Measurements from ENCODE around the gene NPAS2.
A peak's percentile ranks its signal among the peaks of the same experiment; 100 is the strongest.

NPAS2 gene

GRCh38 chr2:100964681-100965169, 144.8 kb downstream of the NPAS2 start:
- no peak for DNase-seq (ENCODE audit: low read depth in 4 of 4, low spot score in 1 of 4)

DNA sequence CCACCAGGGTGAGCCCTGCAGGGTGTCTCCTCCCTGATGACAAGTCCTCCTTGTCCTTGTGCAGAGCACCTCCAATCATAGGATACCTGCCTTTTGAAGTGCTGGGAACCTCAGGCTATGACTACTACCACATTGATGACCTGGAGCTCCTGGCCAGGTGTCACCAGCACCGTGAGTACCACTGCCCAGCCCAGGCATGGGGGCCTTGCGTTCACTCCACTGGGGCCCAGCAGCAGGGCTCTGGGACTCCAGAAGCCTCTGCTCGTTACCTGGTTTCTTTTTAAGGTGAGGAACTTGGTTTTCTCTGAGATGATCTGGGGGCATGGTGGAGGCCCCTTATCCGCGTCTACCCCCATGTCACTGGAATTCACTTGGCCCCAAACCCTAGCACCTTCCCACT, 145.7 kb downstream of the NPAS2 start:
- DNase-seq (ENCODE audit: low read depth in 4 of 4, low spot score in 1 of 4), result no peak

DNA sequence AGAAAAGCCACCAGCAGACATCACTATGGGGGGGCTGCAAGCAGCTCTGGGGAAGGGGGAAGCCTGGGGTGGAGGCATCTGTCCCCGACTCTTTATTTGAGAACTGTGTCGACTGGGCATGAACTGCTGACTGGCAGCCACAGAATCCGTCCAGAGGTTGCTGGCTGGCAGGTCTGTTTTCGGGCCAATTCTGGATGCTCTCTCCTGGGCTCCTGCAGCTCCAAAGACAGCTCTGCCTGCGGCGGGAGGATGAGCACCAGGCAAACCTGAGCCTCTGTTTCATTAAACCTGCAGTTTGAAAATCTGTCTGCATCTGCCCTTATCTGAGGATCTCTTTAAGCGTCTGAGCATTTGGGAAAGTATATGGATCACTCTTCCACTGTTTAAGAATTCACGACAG, 147.8 kb downstream of the NPAS2 start:
- DNase-seq (ENCODE audit: low read depth in 4 of 4, low spot score in 1 of 4), result no peak

DNA sequence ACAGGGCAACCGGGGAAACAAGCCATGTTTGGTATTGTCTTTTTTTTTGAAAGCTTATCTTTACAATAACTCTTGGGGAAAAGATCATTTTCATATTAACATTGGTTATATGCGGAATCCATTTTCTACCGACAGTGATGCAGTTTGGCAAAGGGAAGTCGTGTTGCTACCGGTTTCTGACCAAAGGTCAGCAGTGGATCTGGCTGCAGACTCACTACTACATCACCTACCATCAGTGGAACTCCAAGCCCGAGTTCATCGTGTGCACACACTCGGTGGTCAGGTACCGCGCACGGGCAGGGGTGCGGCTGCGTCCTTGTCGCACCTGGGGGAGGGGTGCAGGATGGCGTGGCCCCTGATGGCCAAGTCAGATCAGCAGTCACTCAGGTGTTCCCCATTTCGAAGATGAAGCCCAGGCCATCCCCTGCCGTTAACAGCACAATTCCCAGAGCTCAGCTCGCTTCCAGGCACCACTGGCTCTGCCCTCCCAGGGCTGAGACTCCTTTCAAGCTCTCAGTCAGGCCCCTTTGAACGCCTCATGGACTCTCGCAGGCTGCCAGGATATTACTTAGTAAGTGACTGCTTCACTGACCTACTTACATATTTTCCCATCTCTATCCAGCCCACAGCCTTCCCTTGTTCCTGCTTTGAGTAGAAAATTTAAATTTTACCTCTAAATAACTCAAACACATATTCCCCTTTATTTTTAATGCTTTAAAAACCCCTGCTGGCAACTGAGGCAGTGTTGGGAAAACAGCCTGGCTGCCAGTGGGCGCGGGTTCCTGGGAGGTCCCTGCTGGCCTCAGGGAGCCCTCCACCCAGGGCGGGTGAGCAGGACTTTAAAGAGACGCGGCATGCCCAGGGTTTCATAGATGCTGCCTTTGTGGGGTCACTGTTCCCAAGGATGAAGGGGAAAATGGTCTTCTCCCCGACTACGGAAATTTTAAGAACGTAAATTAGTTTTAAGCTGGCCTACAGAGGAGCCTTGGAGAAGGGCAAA, 148.5 kb downstream of the NPAS2 start:
- no peak for DNase-seq (ENCODE audit: low read depth in 4 of 4, low spot score in 1 of 4)

GRCh38 chr2:100969998-100970397, 150.1 kb downstream of the NPAS2 start:
- DNase-seq (ENCODE audit: low read depth in 4 of 4, low spot score in 1 of 4), result no peak

GRCh38 chr2:100971221-100971620, 151.3 kb downstream of the NPAS2 start:
- DNase-seq (ENCODE audit: low read depth in 4 of 4, low spot score in 1 of 4), result no peak

DNA sequence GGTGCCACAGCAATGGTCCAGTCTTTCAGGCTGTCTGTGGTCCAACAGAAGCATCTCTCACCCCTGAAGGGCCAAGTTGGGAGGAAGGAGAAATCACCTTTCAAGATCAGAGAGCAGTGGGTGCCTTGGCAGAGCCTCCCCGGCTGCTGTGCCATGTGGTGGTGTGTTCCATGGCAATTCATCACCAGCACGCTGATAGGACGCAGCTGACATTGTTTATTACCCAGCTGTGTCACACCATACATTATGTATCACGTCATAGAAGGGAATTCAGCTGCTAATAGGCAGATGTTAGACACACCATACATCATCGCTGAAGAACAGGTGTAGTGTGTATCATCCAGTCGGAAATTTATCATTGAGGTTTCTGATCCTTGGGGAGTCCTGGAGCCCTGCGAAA, 152.5 kb downstream of the NPAS2 start:
- no peak for DNase-seq (ENCODE audit: low read depth in 4 of 4, low spot score in 1 of 4)

- no peak for DNase-seq (ENCODE audit: low read depth in 4 of 4, low spot score in 1 of 4)
These were observed 155.0 kb downstream of the NPAS2 start for GRCh38 chr2:100974712-100975520.

- no peak for DNase-seq (ENCODE audit: low read depth in 4 of 4, low spot score in 1 of 4)
These were observed 155.5 kb downstream of the NPAS2 start for GRCh38 chr2:100975521-100975785.

- no peak for DNase-seq (ENCODE audit: low read depth in 4 of 4, low spot score in 1 of 4)
These were observed 156.1 kb downstream of the NPAS2 start for GRCh38 chr2:100976061-100976460.

DNA sequence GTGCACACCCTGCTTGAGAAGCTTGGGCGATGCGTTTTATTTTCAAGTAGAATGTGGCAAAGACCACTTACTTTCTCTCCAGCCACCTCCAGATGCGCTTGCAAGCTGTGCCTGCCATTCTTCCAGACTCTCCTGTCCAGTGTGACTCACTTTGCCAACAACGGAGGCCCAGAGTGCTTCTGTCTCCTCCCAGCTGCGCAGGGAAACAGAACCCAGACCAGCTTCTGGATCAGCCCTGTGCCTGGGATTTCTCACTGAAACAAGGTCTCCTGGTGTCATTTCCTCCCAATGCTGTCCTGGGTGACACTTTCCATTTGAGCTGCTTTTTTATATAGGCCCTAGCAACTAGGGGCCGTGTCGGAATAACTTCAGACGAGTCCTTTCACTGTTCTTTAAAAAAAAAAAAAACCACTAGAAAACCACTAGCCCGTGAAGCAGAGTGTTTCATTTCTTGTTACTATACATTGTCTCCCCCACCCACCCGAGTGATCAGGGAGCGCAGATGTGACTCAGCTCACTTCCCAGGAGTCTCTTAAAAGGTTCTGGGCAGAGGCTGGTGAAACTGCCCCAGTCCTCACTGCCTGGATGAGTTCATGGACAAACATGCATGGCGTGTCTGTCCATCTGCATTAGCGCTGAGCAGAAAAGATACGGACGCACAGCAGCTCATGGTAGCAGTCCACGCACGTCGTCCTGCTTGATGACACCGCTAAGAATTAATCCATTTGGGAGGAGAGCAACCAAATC, 156.9 kb downstream of the NPAS2 start:
- DNase-seq (ENCODE audit: low read depth in 4 of 4, low spot score in 1 of 4), result no peak

DNA sequence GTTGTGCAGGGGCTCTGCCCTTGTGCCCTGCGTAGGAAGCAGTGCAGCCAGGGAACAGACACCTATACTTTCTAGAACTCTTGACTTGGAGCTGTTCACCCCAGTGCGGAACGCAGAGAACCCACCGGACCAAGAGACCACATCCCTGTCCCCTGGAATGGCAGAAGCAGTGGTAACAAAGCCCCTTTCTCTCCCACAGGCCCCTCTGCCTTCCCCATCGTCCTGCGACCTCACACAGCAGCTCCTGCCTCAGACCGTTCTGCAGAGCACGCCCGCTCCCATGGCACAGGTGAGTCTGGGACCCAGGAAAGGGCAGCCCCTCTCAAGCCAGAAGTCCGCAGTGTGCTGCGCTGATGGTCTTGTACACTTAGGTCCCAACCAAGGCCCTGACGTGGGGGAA, 157.6 kb downstream of the NPAS2 start:
- no peak for DNase-seq (ENCODE audit: low read depth in 4 of 4, low spot score in 1 of 4)

GRCh38 chr2:100978582-100979191, 158.7 kb downstream of the NPAS2 start:
- no peak for DNase-seq (ENCODE audit: low read depth in 4 of 4, low spot score in 1 of 4)

DNA sequence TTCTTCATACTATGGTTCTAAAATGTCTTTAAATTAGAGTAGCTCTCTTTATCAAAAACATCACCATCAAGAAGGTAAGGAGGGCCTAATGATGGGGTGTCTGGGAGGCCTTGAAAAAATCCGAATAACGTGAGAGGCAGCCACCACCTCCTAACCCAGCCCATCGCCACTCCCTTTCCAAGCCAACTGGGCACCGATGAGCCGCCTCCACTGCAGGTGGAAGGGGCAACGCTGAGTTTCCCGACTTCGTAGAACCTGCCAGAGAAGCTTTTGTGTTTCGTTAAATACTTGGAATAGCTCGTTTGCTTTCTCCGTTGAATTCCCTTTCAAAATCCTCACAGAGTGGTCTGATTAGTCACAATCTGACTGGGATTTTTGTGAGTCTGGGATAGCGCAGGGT, 160.1 kb downstream of the NPAS2 start:
- no peak for DNase-seq (ENCODE audit: low read depth in 4 of 4, low spot score in 1 of 4)

GRCh38 chr2:100981011-100981410, 161.1 kb downstream of the NPAS2 start:
- no peak for DNase-seq (ENCODE audit: low read depth in 4 of 4, low spot score in 1 of 4)

DNA sequence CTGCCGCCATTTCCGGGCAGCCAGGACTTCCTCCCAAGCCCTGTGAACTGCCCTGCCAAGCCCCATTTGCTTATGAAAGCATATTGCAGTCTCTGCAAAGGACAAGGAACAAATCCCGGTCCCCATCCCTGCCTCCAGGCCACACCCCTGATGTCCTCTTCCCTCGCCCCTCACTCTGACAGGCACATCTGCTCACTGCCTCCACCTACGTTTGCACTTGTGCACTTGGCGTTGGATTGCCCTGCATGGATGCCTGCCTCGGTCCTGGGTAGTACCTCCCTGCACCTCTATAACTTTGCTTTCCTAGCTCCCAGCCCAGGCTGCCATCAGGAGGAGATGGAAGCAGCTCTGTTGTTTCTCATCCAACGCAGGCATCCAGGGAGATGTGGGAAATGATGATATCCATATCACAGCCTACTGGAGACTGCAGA, 162.5 kb downstream of the NPAS2 start:
- DNase-seq (ENCODE audit: low read depth in 4 of 4, low spot score in 1 of 4), result no peak

- no peak for DNase-seq (ENCODE audit: low read depth in 4 of 4, low spot score in 1 of 4)
These were observed 163.3 kb downstream of the NPAS2 start for GRCh38 chr2:100983201-100983600.

GRCh38 chr2:100983684-100984310, 163.9 kb downstream of the NPAS2 start:
- no peak for DNase-seq (ENCODE audit: low read depth in 4 of 4, low spot score in 1 of 4)

DNA sequence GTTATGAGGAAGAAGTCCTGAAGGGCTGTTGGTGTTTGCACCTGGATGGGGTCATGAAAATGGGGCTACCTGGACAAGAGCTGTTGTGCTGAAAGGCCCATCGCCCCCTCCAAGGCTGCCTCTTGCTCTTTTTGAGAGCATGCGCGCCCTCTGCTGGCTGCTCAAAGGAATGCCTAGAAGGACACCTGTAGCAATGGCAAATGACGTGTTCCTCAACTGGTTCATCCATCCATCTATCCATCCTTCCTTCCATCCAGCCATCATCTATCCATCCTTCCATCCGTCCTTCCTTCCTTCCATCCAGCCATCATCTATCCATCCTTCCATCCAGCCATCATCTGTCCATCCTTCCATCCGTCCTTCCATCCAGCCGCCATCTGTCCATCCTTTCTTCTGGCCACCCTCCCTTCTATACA, 165.0 kb downstream of the NPAS2 start:
- DNase-seq (ENCODE audit: low read depth in 4 of 4, low spot score in 1 of 4), result peak; percentile 50 to 71 (median 61)

DNA sequence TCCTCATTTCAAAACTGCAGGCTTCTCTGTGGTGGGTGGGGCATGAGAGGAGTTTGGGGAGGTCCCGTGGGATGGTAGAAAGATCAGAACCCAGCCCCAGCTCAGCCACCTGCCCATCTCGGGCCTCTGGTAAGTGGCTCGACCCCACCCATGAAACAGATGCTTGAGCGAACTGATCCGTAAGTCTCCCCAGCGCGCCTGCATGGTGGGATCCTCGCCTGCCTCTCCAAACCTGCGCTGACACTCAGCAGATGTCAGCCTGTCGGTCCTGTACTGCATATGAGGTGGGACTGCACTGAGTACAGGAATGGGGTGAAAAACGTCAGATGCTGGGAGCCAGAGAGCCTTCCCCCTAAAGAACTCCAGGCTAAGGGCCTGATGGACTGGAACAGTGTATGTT, 166.2 kb downstream of the NPAS2 start:
- no peak for DNase-seq (ENCODE audit: low read depth in 4 of 4, low spot score in 1 of 4)
